AG04450 (cell line): ENCODE measurements around the gene COL5A1. TPM values are rescaled to one million over a fixed set of nuclear protein-coding genes. Genes with fewer than 3 reads are reported as not detected.
A peak's percentile ranks its signal among the peaks of the same experiment; 100 is the strongest.

Source experiments
- CTCF ChIA-PET: fragments of 300-600, 350-600 bp; formaldehyde crosslinking; extraction: SDS; loops from one replicate; lab custom pipeline; 2022; ENCODE audit warnings: antibody characterized with exemption, inconsistent platforms; lab: Charles Lee
- POLR2A ChIA-PET: fragments of 350-600 bp; formaldehyde crosslinking; extraction: SDS; loops from one replicate; lab custom pipeline; 2021; ENCODE audit warnings: antibody characterized with exemption, inconsistent platforms; lab: Yijun Ruan, JAX
- DNase-seq: peaks from one replicate; pipeline ENCODE4 v3.0.0-alpha.2; 2011; ENCODE audit warnings: low read depth, low spot score
- H3K27ac ChIP-seq: one replicate; pipeline ENCODE4 v1.5.1; 2012; ENCODE audit warnings: low read depth, low read length, control low read depth
- H3K27me3 ChIP-seq: one replicate; pipeline ENCODE4 v1.6.0; 2012; ENCODE audit warnings: low read length; ENCODE audit not compliant: control insufficient read depth, insufficient read depth
- H3K4me3 ChIP-seq: 2 replicates; pipeline ENCODE4 v1.5.1; 2011; ENCODE audit warnings: mild to moderate bottlenecking, low read depth, low read length, control low read depth
- H3K9me3 ChIP-seq: 2 replicates; pipeline ENCODE4 v1.5.1; 2012; ENCODE audit warnings: low read length; ENCODE audit not compliant: control insufficient read depth, insufficient read depth
- polyA plus RNA-seq: library from polyadenylated mRNA; depleted of rRNA; stranded (reverse); fragments of >200 nt; gene quantifications from 2 replicates; pipeline ENCODE4 v1.2.3, GENCODE V29; 2011
- TF ChIP-seq, protein P1 (sequence below): IDR thresholded peaks from 2 replicates; pipeline ENCODE4 v1.5.1; 2011; ENCODE audit warnings: low read depth, low read length, control low read depth, inconsistent platforms

Gene COL5A1
- polyA plus RNA-seq, 1 experiment: 73.3 TPM

DNA sequence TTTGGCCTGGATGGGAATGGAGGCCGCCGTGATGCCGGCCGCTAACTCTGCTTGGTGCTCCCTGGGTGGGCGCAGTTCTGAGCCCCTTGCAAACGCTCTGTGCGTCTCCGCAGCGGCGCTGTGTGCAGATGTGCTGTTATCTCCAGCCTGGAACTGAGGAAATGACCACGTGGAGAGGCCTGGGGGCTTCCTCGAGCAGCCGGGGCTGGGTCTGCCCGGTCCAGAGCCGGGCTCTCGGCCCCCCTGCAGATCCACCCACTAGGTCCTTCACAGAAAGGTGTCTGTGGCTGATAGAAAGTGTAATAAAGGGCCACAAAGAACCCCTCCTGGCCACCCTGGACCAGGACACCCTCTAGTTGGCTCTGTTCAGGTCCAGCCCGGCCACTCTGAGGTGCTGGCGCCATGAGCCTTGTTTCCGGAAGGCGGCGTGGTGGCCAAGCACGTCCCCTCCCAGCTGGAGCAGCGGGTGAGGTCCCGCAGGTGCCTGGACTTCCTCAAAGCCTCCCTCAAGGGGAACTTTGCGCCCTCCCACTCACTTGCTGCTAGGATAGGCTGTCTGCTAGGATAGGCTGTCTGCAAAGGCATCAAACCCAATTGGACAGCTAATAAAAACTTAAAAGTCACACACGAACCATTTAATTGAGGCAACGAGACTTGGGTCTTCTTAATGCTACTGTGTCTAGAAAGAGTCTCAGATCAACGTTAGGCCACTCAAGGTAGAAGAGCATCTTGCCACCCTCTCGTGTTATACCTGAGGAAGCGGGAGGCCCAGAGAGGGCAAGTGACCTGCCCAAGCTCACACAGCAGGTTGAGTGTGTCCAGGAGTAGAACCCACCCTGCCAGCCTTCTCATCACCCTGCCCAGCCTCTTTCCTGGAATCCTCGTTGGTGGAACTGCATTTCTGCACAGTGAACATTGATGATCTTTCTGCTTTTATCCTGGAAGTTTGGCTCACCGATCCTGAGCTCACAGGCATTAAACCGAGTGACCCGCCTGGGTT lies 129.7 kb downstream of the COL5A1 start:
- ChIA-PET CTCF (interaction anchor here (0.6 to 1.5 kb wide), 3 partner anchors 8 to 322 kb away, joined by 3 to 6 read pairs (median 5); no protein-coding TSS in a partner anchor), POLR2A (no interaction called here)
- H3K27me3 ChIP-seq: no peaks in the 10 kb centered on the region
- no peaks in the 10 kb centered on the region for H3K9me3 ChIP-seq
- DNase-seq: no peak
- TF ChIP-seq, protein P1, sequence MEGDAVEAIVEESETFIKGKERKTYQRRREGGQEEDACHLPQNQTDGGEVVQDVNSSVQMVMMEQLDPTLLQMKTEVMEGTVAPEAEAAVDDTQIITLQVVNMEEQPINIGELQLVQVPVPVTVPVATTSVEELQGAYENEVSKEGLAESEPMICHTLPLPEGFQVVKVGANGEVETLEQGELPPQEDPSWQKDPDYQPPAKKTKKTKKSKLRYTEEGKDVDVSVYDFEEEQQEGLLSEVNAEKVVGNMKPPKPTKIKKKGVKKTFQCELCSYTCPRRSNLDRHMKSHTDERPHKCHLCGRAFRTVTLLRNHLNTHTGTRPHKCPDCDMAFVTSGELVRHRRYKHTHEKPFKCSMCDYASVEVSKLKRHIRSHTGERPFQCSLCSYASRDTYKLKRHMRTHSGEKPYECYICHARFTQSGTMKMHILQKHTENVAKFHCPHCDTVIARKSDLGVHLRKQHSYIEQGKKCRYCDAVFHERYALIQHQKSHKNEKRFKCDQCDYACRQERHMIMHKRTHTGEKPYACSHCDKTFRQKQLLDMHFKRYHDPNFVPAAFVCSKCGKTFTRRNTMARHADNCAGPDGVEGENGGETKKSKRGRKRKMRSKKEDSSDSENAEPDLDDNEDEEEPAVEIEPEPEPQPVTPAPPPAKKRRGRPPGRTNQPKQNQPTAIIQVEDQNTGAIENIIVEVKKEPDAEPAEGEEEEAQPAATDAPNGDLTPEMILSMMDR: no peak
- no peak overlapping the region for H3K4me3 ChIP-seq
- H3K27ac ChIP-seq: no peak overlapping the region

DNA sequence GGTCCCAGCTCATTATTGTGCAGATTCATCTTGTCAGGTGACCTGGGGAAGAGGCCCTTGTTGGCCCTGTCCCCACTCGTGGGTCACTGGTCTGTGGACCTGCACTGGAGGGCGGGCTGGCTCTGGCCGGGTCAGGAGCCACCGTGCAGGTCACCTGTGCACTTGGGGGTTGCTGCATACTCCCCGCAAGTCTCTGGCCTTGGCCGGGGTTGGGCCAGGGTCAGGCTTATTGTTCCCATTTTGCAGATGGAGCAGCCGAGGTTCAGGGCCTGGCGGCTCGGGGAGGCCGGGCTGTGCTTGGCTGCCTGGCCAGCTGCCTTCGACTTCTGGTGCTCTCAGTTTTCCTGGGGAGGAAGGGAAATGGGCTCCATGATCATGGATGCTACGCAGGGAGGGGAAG lies 130.7 kb downstream of the COL5A1 start:
- no peaks in the 10 kb centered on the region for H3K9me3 ChIP-seq
- TF ChIP-seq, protein P1: no peak
- CTCF ChIA-PET: interaction anchor here (1.5 kb wide), 1 partner anchor 323 kb away, joined by 6 read pairs; no protein-coding TSS in a partner anchor
- DNase-seq: no peak
- H3K4me3 ChIP-seq: no peak overlapping the region
- H3K27ac ChIP-seq: no peak overlapping the region
- no peaks in the 10 kb centered on the region for H3K27me3 ChIP-seq
- POLR2A ChIA-PET: no interaction called here

DNA sequence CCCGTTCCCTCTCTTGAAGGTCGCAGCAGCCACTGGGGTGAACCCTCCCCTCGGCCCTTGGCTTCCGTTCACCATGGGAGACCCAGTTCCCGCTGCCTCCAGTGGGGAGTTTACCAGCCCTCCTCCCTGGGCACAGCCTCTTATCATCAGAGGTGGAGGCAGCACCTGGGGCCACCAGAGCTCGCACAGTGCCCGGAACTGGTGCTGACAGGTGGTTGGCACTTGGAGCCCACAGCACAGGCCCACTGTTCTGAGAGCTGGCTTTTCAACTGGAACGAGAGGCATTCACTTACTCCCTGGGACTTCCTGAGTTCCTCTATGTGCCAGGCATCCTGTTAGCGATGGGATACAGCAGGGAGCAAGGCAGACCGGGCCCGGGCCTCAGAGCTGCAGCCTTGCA lies 132.2 kb downstream of the COL5A1 start:
- DNase-seq: no peak
- Histone ChIP-seq H3K9me3 (no peaks in the 10 kb centered on the region), H3K27ac (peak overlapping the region; percentile 31), H3K27me3 (no peaks in the 10 kb centered on the region), H3K4me3 (no peak overlapping the region)
- ChIA-PET POLR2A (no interaction called here), CTCF (interaction anchor here (1.0 kb wide), 1 partner anchor 34 kb away, joined by 3 read pairs; no protein-coding TSS in a partner anchor)
- TF ChIP-seq, protein P1: no peak

DNA sequence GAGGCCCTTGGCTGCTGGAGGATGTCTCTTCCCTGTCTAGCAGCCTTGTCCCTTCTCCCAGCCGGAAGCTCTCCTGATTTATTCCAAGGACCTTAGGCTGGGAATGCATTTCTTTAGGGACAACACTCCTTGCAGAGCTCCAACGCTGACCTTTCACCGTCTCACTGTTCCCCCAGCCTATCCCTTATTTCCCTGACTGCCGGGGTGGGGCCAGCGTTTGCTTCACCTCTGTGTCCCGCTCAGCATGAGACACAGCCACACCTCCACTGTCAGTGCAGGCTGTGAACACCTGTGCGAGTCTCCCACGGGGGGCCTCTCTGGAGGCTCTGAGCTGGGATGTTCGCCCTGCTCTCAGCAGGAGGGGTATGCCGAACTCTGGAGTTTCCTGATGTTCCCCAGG lies 132.8 kb downstream of the COL5A1 start:
- H3K9me3 ChIP-seq: no peaks in the 10 kb centered on the region
- no peak overlapping the region for H3K4me3 ChIP-seq
- ChIA-PET POLR2A (no interaction called here), CTCF (interaction anchor here (1.0 to 1.6 kb wide), 2 partner anchors 35 to 325 kb away, joined by 3 to 5 read pairs; no protein-coding TSS in a partner anchor)
- TF ChIP-seq, protein P1: no peak
- H3K27me3 ChIP-seq: no peaks in the 10 kb centered on the region
- H3K27ac ChIP-seq: peak overlapping the region; percentile 73
- DNase-seq: no peak
